Ishikawa (cell line): Measurements from ENCODE around the gene ATG12.

Experiments
- CEBPB ChIP-seq: IDR thresholded peaks from 2 replicates; pipeline ENCODE4 v1.6.1; 2012
- CREB1 ChIP-seq: IDR thresholded peaks from 2 replicates; pipeline ENCODE4 v1.6.1; 2012; ENCODE audit warnings: low read depth
- EGR1 ChIP-seq: IDR thresholded peaks from 2 replicates; pipeline ENCODE4 v1.6.1; 2012
- EP300 ChIP-seq: IDR thresholded peaks from 2 replicates; pipeline ENCODE4 v1.6.1; 2012; ENCODE audit warnings: borderline replicate concordance
- FOXM1 ChIP-seq: IDR thresholded peaks from 2 replicates; pipeline ENCODE4 v1.6.1; 2012; ENCODE audit warnings: low read depth, borderline replicate concordance
- NFIC ChIP-seq: IDR thresholded peaks from 2 replicates; pipeline ENCODE4 v1.6.1; 2012
- RAD21 ChIP-seq: IDR thresholded peaks from 2 replicates; pipeline ENCODE4 v1.6.1; 2012; ENCODE audit warnings: low read depth
- TAF1 ChIP-seq: IDR thresholded peaks from 2 replicates; pipeline ENCODE4 v1.6.1; 2012; ENCODE audit warnings: low read depth, mild to moderate bottlenecking
- TCF12 ChIP-seq: IDR thresholded peaks from 2 replicates; pipeline ENCODE4 v1.6.1; 2012; ENCODE audit warnings: low read depth
- TEAD4 ChIP-seq: IDR thresholded peaks from 2 replicates; pipeline ENCODE4 v1.6.1; 2012
- YY1 ChIP-seq: IDR thresholded peaks from 2 replicates; pipeline ENCODE4 v1.6.1; 2012; ENCODE audit warnings: low read depth
- ZBTB7A ChIP-seq: IDR thresholded peaks from 2 replicates; pipeline ENCODE4 v1.6.1; 2012; ENCODE audit warnings: low read depth
- TF ChIP-seq, protein P1 (sequence below): IDR thresholded peaks from 2 replicates; pipeline ENCODE4 v1.6.1; 2012
- TF ChIP-seq, protein P2 (sequence below): IDR thresholded peaks from 2 replicates; pipeline ENCODE4 v1.6.1; 2012
- TF ChIP-seq, protein P3 (sequence below): IDR thresholded peaks from 2 replicates; pipeline ENCODE4 v1.6.1; 2012; ENCODE audit warnings: low read depth, mild to moderate bottlenecking

Gene ATG12

DNA sequence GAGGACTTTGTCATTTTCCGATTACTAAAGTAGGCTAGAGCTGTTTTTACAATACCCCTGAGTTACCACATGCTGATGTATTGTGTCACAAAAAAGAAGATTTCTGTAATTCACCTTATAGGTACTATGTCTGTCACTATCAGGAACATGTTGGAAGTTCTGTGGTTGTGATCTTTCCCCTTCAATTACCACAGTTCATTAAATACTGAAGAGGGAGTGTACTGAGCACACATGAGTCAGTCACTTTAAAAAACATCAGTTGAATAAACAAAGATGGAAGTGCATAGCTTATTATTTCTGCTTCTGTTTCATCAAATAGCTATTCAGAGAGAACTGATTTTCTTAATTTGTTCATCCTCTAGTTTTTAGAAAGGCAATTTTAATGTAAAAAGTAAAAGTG, 32.0 kb upstream of the ATG12 start:
- TF ChIP-seq, protein P1, sequence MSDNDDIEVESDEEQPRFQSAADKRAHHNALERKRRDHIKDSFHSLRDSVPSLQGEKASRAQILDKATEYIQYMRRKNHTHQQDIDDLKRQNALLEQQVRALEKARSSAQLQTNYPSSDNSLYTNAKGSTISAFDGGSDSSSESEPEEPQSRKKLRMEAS, result no peak
- TF ChIP-seq TAF1, result no peak
- no peak for TF ChIP-seq ZBTB7A
- TF ChIP-seq YY1, result no peak
- TF ChIP-seq FOXM1, result no peak
- no peak for TF ChIP-seq CEBPB
- TF ChIP-seq RAD21, result no peak
- TF ChIP-seq, protein P2, sequence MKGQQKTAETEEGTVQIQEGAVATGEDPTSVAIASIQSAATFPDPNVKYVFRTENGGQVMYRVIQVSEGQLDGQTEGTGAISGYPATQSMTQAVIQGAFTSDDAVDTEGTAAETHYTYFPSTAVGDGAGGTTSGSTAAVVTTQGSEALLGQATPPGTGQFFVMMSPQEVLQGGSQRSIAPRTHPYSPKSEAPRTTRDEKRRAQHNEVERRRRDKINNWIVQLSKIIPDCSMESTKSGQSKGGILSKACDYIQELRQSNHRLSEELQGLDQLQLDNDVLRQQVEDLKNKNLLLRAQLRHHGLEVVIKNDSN, result no peak
- TF ChIP-seq CREB1, result no peak
- TF ChIP-seq TCF12, result no peak
- TF ChIP-seq, protein P3, sequence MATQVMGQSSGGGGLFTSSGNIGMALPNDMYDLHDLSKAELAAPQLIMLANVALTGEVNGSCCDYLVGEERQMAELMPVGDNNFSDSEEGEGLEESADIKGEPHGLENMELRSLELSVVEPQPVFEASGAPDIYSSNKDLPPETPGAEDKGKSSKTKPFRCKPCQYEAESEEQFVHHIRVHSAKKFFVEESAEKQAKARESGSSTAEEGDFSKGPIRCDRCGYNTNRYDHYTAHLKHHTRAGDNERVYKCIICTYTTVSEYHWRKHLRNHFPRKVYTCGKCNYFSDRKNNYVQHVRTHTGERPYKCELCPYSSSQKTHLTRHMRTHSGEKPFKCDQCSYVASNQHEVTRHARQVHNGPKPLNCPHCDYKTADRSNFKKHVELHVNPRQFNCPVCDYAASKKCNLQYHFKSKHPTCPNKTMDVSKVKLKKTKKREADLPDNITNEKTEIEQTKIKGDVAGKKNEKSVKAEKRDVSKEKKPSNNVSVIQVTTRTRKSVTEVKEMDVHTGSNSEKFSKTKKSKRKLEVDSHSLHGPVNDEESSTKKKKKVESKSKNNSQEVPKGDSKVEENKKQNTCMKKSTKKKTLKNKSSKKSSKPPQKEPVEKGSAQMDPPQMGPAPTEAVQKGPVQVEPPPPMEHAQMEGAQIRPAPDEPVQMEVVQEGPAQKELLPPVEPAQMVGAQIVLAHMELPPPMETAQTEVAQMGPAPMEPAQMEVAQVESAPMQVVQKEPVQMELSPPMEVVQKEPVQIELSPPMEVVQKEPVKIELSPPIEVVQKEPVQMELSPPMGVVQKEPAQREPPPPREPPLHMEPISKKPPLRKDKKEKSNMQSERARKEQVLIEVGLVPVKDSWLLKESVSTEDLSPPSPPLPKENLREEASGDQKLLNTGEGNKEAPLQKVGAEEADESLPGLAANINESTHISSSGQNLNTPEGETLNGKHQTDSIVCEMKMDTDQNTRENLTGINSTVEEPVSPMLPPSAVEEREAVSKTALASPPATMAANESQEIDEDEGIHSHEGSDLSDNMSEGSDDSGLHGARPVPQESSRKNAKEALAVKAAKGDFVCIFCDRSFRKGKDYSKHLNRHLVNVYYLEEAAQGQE, result no peak
- TF ChIP-seq EP300, result no peak
- no peak for TF ChIP-seq TEAD4
- no peak for TF ChIP-seq EGR1
- no peak for TF ChIP-seq NFIC

DNA sequence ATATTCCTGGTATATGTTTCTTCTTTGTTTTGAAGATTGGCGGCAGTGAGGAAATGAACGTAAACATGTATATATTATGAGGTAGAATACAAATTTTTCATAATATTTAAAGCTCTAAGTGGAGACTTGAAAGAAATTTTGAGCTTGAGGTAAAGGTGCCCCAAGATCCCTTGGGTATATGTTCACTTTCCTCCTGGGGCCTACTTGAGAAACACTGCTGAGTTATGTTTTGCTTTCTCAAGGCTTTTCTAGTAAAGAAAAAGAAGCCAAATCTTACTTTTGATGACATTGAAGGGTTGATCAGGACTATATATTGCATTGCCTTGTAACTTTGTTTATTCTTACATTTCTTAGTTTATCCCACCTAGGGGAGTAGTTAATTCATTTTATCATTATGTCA, 31.1 kb upstream of the ATG12 start:
- TF ChIP-seq NFIC (no peak), CEBPB (no peak)

DNA sequence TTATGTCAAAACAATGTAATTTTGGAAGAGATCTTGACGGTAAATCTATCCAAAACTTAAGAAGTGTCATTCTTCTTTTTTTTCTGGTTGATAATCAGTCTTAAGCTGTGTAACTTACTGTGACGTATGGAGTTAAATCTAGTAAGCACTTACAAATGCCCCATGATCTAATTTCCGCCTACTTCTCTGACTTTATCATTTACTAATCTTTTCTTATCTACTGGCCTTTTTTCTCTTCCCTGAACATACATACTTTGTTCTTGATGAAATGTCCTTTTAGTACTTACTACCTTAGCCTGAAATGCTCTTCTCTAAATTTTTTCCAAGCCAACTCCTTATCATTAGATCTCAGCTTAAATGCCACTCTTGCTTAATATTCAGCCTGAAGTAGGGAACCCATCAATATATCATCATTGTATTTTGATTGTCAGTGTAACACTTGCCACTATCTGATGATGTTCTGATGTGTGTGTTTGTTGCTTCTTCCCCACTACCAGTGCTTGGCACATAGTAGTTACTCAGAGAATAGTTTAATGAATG, 28.0 kb upstream of the ATG12 start:
- TF ChIP-seq TEAD4, result no peak
- no peak for TF ChIP-seq TCF12
- TF ChIP-seq, protein P2, result no peak
- TF ChIP-seq CEBPB, result no peak
- TF ChIP-seq CREB1, result no peak

DNA sequence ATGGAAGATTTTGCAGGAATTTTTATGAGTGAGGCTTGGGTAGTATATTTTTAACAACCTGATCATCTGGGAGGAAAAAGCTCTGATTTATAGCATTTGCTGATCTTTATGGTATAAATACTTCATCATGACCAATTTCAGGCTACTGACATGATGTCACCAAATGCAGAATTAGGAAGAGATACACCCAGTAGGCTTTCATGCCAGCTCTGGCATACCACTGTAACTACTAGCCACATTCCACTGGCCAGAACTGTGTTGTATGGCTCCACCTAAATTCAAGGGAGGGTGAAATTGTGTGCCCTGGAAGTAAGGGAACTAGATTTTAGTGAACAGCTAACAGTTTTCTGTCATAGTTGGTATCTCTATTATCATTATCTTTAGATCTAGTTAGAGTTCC, 18.0 kb upstream of the ATG12 start:
- TF ChIP-seq CREB1, result no peak
- TF ChIP-seq FOXM1, result no peak
- TF ChIP-seq ZBTB7A, result no peak
- no peak for TF ChIP-seq CEBPB
- TF ChIP-seq, protein P3, result no peak
- TF ChIP-seq, protein P1, result no peak
- TF ChIP-seq TAF1, result no peak
- no peak for TF ChIP-seq YY1
- TF ChIP-seq, protein P2, result no peak
- TF ChIP-seq RAD21, result no peak
- no peak for TF ChIP-seq TEAD4
- TF ChIP-seq EP300, result no peak
- TF ChIP-seq EGR1, result no peak
- TF ChIP-seq TCF12, result no peak
- no peak for TF ChIP-seq NFIC

DNA sequence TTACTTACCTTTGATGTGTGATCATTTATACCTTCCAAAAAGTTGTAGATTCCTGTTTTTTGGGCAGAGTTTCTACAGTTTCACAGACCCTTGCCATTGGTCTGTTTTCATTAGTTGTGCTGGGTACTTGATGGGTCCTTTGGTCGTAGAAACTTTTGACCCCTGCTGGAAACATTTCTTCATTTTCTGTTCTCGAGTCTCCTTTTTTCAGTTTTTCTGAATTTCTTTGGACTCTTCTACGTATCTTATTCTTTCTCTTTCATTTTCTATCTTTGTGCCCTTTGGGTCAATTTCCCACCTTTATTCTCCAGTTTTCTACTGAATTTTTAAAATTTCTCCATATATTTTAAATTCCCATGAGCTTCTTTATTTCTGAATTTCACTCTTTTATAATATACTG, 17.0 kb upstream of the ATG12 start:
- TF ChIP-seq EGR1, result no peak
- TF ChIP-seq CEBPB, result no peak
- TF ChIP-seq TAF1, result no peak
- no peak for TF ChIP-seq RAD21
- TF ChIP-seq, protein P2, result no peak
- no peak for TF ChIP-seq EP300
- no peak for TF ChIP-seq ZBTB7A
